Activated naive CD8-positive, alpha-beta T cell treated with anti-CD3 and anti-CD28 coated beads, Interleukin-2, amount 50 U/mL, for 24 hours (primary cell): ENCODE results near the gene KIF5C.
A peak's percentile ranks its signal among the peaks of the same experiment; 100 is the strongest.

Experiments used
- ATAC-seq: fragments of 150-1000 bp; cut with Tn5 transposase; one replicate; pipeline ENCODE4 v1.10.0; 2021
- DNase-seq: peaks from one replicate; pipeline ENCODE4 v3.0.0; 2021
- H3K27ac Mint-ChIP-seq: one replicate; pipeline ENCODE4 v1.8.0; 2021; ENCODE audit warnings: mild to moderate bottlenecking, mixed read lengths
- H3K27me3 Mint-ChIP-seq: one replicate; pipeline ENCODE4 v1.8.0; 2021; ENCODE audit warnings: mixed read lengths
- H3K36me3 Mint-ChIP-seq: one replicate; pipeline ENCODE4 v1.8.0; 2021; ENCODE audit warnings: low read depth, mixed read lengths
- H3K4me1 Mint-ChIP-seq: one replicate; pipeline ENCODE4 v1.8.0; 2021; ENCODE audit warnings: mixed read lengths
- H3K4me3 Mint-ChIP-seq: one replicate; pipeline ENCODE4 v1.8.0; 2021; ENCODE audit warnings: mild to moderate bottlenecking, moderate library complexity, mixed read lengths
- H3K9me3 Mint-ChIP-seq: one replicate; pipeline ENCODE4 v1.8.0; 2021; ENCODE audit warnings: mixed read lengths

The KIF5C gene

DNA sequence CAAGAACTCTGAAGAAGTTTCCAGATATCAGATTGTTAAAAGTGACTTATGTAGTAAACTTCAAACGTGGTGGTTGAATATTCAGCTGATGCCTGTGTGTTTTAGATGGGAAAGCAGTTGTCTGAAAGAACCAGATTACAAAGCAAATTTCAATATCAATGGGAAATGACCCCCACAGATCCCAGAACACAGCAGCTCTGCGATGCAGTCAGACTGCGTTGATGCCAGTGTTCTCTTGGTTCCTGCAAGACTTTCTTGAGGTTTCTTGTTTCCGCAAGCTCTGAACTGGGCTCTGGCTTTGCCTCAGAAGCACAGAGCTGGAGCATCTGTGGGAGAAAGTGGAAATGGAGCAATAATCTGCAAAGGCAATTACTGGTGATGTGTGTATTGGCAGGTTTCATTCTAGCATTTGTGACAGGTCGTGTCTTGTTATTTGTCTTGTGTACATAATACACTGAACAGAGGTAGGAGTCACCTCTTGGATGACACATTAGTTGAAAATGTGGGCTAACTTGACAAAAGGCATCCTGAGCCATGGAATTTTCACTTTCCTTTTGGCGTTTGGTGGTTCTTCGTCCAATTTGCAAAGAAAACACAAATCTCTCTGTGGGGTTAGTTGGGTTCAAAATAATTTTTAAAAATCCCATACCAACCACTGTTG lies 152.7 kb downstream of the KIF5C start:
- no peak for ATAC-seq
- H3K4me1 Mint-ChIP-seq = no peaks in the 10 kb centered on the region
- no peaks in the 10 kb centered on the region for H3K9me3 Mint-ChIP-seq
- no peak overlapping the region for H3K27ac Mint-ChIP-seq
- H3K36me3 Mint-ChIP-seq = no peaks in the 10 kb centered on the region
- no peak overlapping the region for H3K4me3 Mint-ChIP-seq
- no peak for DNase-seq
- H3K27me3 Mint-ChIP-seq = peaks cover 2% of the 10 kb centered on the region

- ATAC-seq (no peak), DNase-seq (no peak)
- Mint-ChIP-seq H3K9me3 (no peaks in the 10 kb centered on the region), H3K4me1 (no peaks in the 10 kb centered on the region), H3K27ac (no peak overlapping the region), H3K4me3 (no peak overlapping the region), H3K36me3 (no peaks in the 10 kb centered on the region), H3K27me3 (peaks cover 3% of the 10 kb centered on the region)
Measured at GRCh38 chr2:149028377-149028776, 153.3 kb downstream of the KIF5C start.

DNA sequence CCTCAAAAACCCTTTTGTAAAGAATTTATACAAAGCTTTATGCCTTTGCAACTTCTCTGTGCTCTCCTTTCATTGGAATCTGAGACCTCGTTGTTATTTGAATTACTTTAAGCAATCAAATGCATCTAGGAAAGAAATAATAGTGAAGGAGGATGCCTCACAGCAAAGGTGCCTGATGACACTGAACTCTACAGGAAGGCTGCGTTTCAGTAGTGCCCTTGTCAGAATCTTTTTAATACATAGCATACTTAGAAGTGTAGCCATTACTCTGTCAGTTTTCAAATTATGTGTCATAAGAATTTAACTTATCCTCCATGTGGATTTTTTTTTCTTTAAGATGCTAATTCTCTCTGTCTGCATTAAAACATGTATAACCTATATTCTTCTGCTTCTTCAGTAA lies 153.9 kb downstream of the KIF5C start:
- no peaks in the 10 kb centered on the region for H3K36me3 Mint-ChIP-seq
- no peak overlapping the region for H3K4me3 Mint-ChIP-seq
- no peak for DNase-seq
- no peaks in the 10 kb centered on the region for H3K9me3 Mint-ChIP-seq
- H3K27ac Mint-ChIP-seq = no peak overlapping the region
- H3K4me1 Mint-ChIP-seq = no peaks in the 10 kb centered on the region
- no peak for ATAC-seq
- H3K27me3 Mint-ChIP-seq = peaks cover 6% of the 10 kb centered on the region

DNA sequence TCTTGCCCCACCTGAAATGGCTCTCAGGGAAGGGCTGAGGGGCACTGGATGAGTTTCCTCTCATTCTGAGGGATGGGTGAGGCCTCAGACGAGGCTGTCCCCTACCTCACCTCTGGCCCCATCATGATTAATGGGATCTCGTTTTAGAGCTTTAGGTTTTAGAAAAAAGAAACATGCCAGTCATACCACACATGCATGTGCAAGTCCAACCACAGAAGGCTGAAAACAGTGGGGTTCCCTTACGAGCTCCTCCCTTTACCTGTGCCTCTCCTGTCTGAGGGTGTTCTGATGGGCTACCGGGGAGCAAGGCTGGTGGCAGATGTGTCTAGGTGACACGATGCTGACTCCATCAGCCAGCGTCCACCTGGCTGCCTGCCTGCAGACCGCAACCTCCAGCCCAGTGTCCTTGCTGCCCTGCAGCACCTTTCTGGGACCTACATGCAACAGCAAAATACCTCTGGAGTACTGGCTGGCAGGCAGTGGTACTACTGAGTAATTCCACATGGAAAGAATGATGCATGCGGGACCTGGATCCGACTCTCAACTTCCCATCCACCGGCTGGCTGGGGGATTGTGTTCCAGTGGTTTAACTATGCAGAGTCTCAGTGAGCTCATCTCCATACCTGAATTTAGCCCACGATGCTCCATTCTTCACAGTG lies 154.4 kb downstream of the KIF5C start:
- Mint-ChIP-seq H3K27me3 (peaks cover 6% of the 10 kb centered on the region), H3K27ac (no peak overlapping the region), H3K4me3 (no peak overlapping the region), H3K9me3 (no peaks in the 10 kb centered on the region), H3K4me1 (no peaks in the 10 kb centered on the region), H3K36me3 (no peaks in the 10 kb centered on the region)
- DNase-seq (no peak), ATAC-seq (no peak)

- Mint-ChIP-seq H3K27me3 (peaks cover 8% of the 10 kb centered on the region), H3K36me3 (no peaks in the 10 kb centered on the region), H3K4me1 (no peaks in the 10 kb centered on the region), H3K9me3 (no peaks in the 10 kb centered on the region), H3K4me3 (no peak overlapping the region), H3K27ac (no peak overlapping the region)
- no peak for DNase-seq
- ATAC-seq = no peak
Measured at GRCh38 chr2:149031396-149031795, 156.4 kb downstream of the KIF5C start.

DNA sequence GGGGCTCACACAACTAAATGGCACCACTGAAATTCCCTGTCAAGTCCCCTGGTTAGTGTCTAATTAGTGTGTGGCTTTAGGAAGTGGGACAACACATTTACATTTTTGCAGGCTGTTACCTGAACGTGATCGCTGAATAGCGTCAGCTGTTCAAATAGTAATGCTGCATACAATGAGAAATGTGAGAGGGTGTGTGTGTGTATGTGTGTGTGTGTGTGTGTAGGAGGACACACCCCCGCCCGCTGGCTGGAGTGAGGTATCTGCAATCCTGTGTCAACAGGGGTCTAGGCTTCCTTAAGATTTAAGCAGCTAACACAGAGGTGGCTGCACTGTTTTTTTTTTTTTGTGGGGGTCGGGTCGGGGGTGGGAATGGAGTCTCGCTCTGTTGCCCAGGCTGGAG lies 158.7 kb downstream of the KIF5C start:
- Mint-ChIP-seq H3K27me3 (peaks cover 25% of the 10 kb centered on the region), H3K4me1 (no peaks in the 10 kb centered on the region), H3K9me3 (no peaks in the 10 kb centered on the region), H3K36me3 (no peaks in the 10 kb centered on the region), H3K27ac (no peak overlapping the region), H3K4me3 (no peak overlapping the region)
- DNase-seq (no peak), ATAC-seq (no peak)

DNA sequence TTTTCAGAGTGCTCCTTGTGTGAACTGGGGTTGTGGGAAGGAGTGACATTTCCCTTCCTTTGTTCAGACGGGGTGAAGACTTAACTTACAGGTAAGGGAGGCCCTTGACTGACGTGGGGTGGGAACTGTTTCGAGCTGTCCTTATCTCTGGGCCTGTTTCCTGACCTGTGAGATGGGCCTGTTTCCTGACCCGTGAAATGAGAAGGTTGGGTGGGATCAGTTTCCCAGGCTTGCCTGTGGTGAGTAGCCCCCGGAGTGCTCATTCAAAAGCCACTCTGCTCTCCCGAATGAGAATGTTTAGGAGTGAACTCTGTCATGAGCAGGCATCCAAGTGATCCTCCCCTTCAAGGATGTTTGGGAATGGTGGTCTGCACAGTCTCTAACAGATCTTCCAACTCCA lies 159.4 kb downstream of the KIF5C start:
- Mint-ChIP-seq H3K4me1 (no peaks in the 10 kb centered on the region), H3K4me3 (no peak overlapping the region), H3K27ac (no peak overlapping the region), H3K36me3 (no peaks in the 10 kb centered on the region), H3K9me3 (no peaks in the 10 kb centered on the region), H3K27me3 (peaks cover 30% of the 10 kb centered on the region)
- DNase-seq (no peak), ATAC-seq (no peak)

DNA sequence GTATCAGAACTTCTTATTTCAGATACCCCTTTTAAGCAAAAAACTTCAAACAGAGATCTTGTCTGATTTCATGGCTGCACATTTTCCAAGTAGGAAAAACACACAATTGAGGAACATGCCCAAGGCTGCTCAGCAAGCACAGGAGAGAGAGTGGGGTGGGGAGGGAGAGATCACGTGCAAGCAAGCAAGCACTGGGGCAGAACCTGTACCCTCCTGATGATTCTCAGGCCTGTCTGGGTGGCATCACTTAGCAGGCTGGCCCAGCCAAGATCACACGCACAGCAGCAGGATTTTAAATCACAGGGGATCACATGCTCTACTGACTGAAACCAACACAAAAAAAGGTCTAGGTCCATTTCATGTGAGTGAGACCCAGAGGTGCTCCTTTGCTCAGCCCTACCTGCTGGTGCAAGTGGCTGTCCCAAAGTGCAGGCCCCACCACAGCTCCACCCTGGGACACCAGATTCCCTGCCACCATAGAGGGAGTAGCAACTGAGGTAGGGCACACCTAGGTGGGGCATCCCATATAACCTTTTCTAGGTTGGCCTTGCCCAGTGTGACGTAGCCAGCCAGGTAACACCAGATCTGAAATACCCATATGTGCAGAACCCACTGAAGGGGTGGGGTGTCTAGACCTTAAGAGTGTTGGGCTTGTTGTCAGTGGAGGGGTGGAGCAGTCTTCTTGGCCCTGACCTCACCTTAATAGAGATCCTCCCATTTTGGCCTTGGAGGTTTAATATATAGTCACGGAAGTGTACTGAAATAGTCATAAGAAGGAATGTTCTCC lies 161.7 kb downstream of the KIF5C start:
- Mint-ChIP-seq H3K9me3 (no peaks in the 10 kb centered on the region), H3K36me3 (no peaks in the 10 kb centered on the region), H3K4me3 (no peak overlapping the region), H3K4me1 (no peaks in the 10 kb centered on the region), H3K27me3 (peaks cover 47% of the 10 kb centered on the region), H3K27ac (no peak overlapping the region)
- ATAC-seq (no peak), DNase-seq (no peak)

DNA sequence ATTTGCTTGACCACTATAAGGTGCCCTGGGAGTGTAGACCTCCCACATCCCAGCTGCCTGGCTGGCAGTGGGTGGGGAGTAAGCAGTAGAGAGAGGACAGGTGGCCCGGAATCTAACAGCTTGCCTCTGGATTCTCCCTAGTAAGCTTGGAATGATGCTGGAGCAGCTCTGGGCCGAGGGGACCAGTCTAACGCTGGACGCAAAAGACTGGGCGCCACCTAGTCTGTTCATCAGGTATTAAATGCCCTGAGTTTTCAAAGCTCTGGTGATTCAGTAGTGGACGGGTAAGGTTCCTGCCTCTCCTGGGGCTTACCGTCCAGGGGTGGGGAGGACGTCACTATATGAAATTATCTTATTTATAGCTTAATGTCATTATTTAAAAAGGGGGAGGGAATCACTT lies 162.8 kb downstream of the KIF5C start:
- Mint-ChIP-seq H3K9me3 (no peaks in the 10 kb centered on the region), H3K4me3 (peak overlapping the region; percentile 21), H3K4me1 (no peaks in the 10 kb centered on the region), H3K27me3 (peaks cover 47% of the 10 kb centered on the region), H3K36me3 (no peaks in the 10 kb centered on the region), H3K27ac (no peak overlapping the region)
- DNase-seq (no peak), ATAC-seq (no peak)

- Mint-ChIP-seq H3K4me3 (peak within 1 kb of the TSS; percentile 21), H3K27me3 (peaks cover 44% of the 10 kb centered on the region), H3K27ac (no peak within 1 kb of the TSS), H3K36me3 (no peaks in the 10 kb centered on the region), H3K9me3 (no peaks in the 10 kb centered on the region), H3K4me1 (no peaks in the 10 kb centered on the region)
- peak; percentile 16 for ATAC-seq
- no peak for DNase-seq
Measured at GRCh38 chr2:149038442-149039212, 163.6 kb downstream of the KIF5C start, which contains the start of gene LYPD6B. Gene LYPD6B, plus strand, starts transcription at chr2:149038699. Its CDS starts 92,250 bp downstream, at chr2:149130949.

DNA sequence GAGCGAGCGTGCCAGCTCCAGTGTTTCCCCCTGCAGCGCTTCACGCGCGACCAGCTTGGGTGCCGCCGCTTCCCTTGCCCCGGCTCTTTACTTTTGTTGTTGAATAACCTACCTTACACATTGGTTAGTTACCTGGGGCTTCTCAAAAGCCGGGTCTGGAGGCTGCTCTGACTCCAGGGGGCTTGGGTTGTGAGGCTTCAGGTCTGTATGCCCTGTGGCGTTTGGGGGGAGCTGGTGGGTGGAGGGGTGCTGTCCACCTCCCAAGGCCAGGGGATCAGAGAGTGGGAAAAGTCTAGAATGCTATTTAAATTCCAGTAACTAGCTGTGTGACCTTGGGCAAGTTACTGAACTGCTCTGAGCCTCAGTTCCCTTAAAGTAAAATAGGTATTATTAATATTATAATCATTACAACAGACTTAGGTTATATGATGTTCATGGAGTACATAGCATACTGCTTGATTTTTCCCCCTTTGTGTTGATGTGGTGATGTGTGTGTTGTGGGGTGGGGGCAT lies 164.2 kb downstream of the KIF5C start:
- no peak overlapping the region for H3K27ac Mint-ChIP-seq
- no peak for ATAC-seq
- peaks cover 45% of the 10 kb centered on the region for H3K27me3 Mint-ChIP-seq
- H3K36me3 Mint-ChIP-seq = no peaks in the 10 kb centered on the region
- H3K4me1 Mint-ChIP-seq = no peaks in the 10 kb centered on the region
- H3K9me3 Mint-ChIP-seq = peaks cover under 1% of the 10 kb centered on the region
- no peak for DNase-seq
- H3K4me3 Mint-ChIP-seq = no peak overlapping the region

DNA sequence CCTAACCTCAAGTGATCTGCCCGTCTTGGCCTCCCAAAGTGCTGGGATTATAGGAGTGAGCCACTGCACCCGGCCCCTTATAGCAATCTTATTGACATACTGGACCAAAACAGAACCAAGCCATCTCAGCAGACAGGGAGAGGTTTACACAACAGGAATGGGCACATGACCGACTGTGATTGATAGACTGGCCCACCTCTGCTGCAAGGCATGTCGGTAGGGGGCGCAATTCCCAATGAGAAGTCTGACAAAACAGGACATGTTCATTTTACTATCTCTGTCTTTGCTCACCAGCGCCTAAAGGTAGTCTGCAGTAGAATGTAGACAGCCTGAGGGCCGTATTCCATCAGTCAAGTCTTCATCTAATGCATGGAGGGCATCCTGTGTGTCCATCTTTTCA lies 165.4 kb downstream of the KIF5C start:
- ATAC-seq (no peak), DNase-seq (peak; percentile 64)
- Mint-ChIP-seq H3K36me3 (no peaks in the 10 kb centered on the region), H3K27ac (no peak overlapping the region), H3K9me3 (peaks cover 6% of the 10 kb centered on the region), H3K4me1 (no peaks in the 10 kb centered on the region), H3K27me3 (peaks cover 45% of the 10 kb centered on the region), H3K4me3 (no peak overlapping the region)

DNA sequence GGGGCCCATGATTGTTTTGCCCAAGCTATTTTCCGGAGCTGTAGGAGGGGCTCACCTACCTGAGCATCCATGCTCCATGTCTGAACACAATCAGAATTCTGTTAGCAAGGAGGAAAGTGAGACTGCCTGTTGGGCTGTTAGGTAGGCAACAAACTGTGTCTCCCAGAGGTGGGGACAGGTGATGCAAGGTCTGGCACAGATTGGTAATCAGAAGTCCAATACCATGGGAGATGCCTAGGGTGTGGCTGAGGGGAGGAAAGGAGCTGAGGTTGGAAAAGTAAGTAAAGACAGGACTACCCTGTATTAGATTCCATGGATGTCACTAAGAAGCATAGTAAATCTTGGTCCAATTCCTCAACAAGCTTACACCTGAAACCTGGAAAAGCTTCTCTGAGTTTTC lies 166.5 kb downstream of the KIF5C start:
- ATAC-seq = no peak
- H3K4me3 Mint-ChIP-seq = no peak overlapping the region
- no peaks in the 10 kb centered on the region for H3K36me3 Mint-ChIP-seq
- no peak for DNase-seq
- peaks cover 42% of the 10 kb centered on the region for H3K27me3 Mint-ChIP-seq
- no peak overlapping the region for H3K27ac Mint-ChIP-seq
- H3K9me3 Mint-ChIP-seq = peaks cover 6% of the 10 kb centered on the region
- no peaks in the 10 kb centered on the region for H3K4me1 Mint-ChIP-seq

DNA sequence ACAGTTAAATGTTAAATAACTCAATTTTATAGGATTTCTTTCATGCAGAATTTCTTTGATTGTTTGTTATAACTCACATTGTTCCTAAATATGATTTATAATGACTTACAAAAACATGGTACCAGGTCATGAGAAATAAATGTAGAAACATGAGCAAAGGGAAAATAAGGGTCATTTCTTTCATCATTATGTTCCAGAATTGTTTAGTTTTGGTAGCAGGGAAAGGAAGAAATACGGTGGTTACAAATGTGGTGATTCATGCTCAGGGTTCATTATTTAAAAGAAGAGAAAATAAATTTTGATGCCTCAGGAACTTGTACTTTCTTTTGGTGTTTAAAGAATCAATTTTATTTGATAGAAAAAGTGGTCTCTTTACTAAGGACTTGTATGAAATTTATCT lies 167.9 kb downstream of the KIF5C start:
- peak overlapping the region; percentile 5 for H3K27ac Mint-ChIP-seq
- peaks cover 15% of the 10 kb centered on the region for H3K9me3 Mint-ChIP-seq
- DNase-seq = no peak
- H3K4me1 Mint-ChIP-seq = no peaks in the 10 kb centered on the region
- no peak for ATAC-seq
- peaks cover 33% of the 10 kb centered on the region for H3K27me3 Mint-ChIP-seq
- H3K36me3 Mint-ChIP-seq = peaks cover 2% of the 10 kb centered on the region
- H3K4me3 Mint-ChIP-seq = no peak overlapping the region
